A673 (cell line): ENCODE data around the gene GPD1L.

Experiments used
- EZH2 ChIP-seq: fragments of 200-600 bp; sonication (generic); IDR thresholded peaks from 2 replicates; pipeline ENCODE4 v1.6.1; 2017; ENCODE audit warnings: borderline replicate concordance, low read depth, mild to moderate bottlenecking, mixed read lengths, antibody characterized with exemption, low read length; ENCODE audit not compliant: poor library complexity, severe bottlenecking
- TF ChIP-seq, protein P1 (sequence below): fragments of 300-800, 200-600 bp; sonication (generic); conservative IDR thresholded peaks from 2 replicates; pipeline ENCODE4 v1.5.1; 2017; ENCODE audit warnings: low read depth, mild to moderate bottlenecking, antibody characterized with exemption, low read length, moderate library complexity, mixed read lengths

DNA sequence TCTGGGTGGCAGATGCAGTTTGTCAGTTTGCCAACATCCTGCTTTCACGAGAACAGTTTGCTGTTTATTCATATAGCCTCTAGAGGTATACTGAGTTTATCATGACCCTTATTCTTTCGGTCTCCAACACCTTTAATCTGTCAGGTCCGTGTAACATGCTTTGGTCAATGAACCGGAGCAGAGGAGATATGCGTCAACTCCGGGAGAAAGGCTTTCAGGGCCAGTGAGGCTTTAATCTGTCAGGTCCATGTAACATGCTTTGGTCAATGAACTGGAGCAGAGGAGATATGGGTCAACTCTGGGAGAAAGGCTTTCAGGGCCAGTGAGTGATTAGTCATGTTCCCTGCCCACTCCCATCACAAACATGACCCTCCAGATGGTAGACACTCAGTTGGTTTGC lies 16.9 kb upstream of the GPD1L start:
- TF ChIP-seq, protein P1, sequence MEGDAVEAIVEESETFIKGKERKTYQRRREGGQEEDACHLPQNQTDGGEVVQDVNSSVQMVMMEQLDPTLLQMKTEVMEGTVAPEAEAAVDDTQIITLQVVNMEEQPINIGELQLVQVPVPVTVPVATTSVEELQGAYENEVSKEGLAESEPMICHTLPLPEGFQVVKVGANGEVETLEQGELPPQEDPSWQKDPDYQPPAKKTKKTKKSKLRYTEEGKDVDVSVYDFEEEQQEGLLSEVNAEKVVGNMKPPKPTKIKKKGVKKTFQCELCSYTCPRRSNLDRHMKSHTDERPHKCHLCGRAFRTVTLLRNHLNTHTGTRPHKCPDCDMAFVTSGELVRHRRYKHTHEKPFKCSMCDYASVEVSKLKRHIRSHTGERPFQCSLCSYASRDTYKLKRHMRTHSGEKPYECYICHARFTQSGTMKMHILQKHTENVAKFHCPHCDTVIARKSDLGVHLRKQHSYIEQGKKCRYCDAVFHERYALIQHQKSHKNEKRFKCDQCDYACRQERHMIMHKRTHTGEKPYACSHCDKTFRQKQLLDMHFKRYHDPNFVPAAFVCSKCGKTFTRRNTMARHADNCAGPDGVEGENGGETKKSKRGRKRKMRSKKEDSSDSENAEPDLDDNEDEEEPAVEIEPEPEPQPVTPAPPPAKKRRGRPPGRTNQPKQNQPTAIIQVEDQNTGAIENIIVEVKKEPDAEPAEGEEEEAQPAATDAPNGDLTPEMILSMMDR = no peak
- no peak for TF ChIP-seq EZH2
